GM12878 (cell line): ENCODE results near the gene SLC7A5. TPM values are rescaled to one million over a fixed set of nuclear protein-coding genes. Genes with fewer than 3 reads are reported as not detected.

Experiments
- ATAC-seq: fragments of 200-7000 bp; cut with Tn5 transposase; 3 replicates; pipeline ENCODE4 v1.9.1; 2020; ENCODE audit warnings: mild to moderate bottlenecking, moderate library complexity
- BruUV-seq: library from RNA; stranded (reverse); fragments of 400-500 nt; replicated peaks from 2 replicates; lab custom pipeline; 2021; lab: Mats Ljungman, UMichigan
- CTCF ChIA-PET: fragments of 300-600 bp; sonication (Branson Sonifier 250); formaldehyde crosslinking; extraction: SDS; loops from one replicate; lab custom pipeline; 2021; ENCODE audit warnings: inconsistent platforms; lab: Yijun Ruan, JAX
- POLR2A ChIA-PET: fragments of 350-600 bp; formaldehyde crosslinking; extraction: SDS; loops from one replicate; lab custom pipeline; 2021; ENCODE audit warnings: inconsistent platforms; lab: Charles Lee
- RAD21 ChIA-PET: fragments of 300-600 bp; sonication (Branson Sonifier 250); formaldehyde crosslinking; loops from one replicate; lab custom pipeline; 2023; ENCODE audit warnings: antibody characterized with exemption; ENCODE audit not compliant: unreplicated experiment; lab: Charles Lee
- SMC1A ChIA-PET: fragments of 300-600 bp; sonication (Branson Sonifier 250); formaldehyde crosslinking; loops from one replicate; lab custom pipeline; 2023; ENCODE audit not compliant: unreplicated experiment, uncharacterized antibody; lab: Charles Lee
- DNase-seq: peaks from one replicate; pipeline ENCODE4 v3.0.0-alpha.2; 2011; ENCODE audit warnings: low read depth, low spot score
- FAIRE-seq: peaks from 3 replicates; lab custom pipeline; 2011; peaks lifted over from hg19 to GRCh38; lab: Jason Lieb, UNC
- H2AFZ ChIP-seq: 2 replicates; pipeline ENCODE4 v1.6.0; 2011; ENCODE audit warnings: low read depth, low read length, control low read depth; ENCODE audit not compliant: control insufficient read depth
- H3K27ac ChIP-seq: 2 replicates; pipeline ENCODE4 v1.5.1; 2011; ENCODE audit warnings: control low read depth; ENCODE audit not compliant: control insufficient read depth, insufficient read depth
- H3K27me3 ChIP-seq, 2 experiments: replicated peaks in 1 of 2; 2 replicates each; pipeline versions ENCODE4 v1.6.0 to v1.6.1; 2011; ENCODE audit warnings: low read length in 1 of 2; ENCODE audit not compliant: control insufficient read depth in 2 of 2, insufficient read depth in 2 of 2
- H3K36me3 ChIP-seq, 2 experiments: 2 replicates each; pipeline ENCODE4 v1.5.1; 2011; ENCODE audit warnings: low read length in 1 of 2; ENCODE audit not compliant: control insufficient read depth in 2 of 2, insufficient read depth in 2 of 2
- H3K4me1 ChIP-seq: 2 replicates; pipeline ENCODE4 v1.6.1; 2011; ENCODE audit warnings: mild to moderate bottlenecking, low read length, moderate library complexity, mixed read lengths; ENCODE audit not compliant: control insufficient read depth, insufficient read depth
- H3K4me2 ChIP-seq: 2 replicates; pipeline ENCODE4 v1.6.0; 2011; ENCODE audit warnings: control low read depth; ENCODE audit not compliant: control insufficient read depth, insufficient read depth
- H3K4me3 ChIP-seq: fragments of 200-600 bp; sonication (generic); 2 replicates; pipeline ENCODE4 v1.5.1; 2016
- H3K79me2 ChIP-seq: 2 replicates; pipeline ENCODE4 v1.6.0; 2011; ENCODE audit warnings: low read length; ENCODE audit not compliant: control insufficient read depth, insufficient read depth
- H3K9ac ChIP-seq: 2 replicates; pipeline ENCODE4 v1.8.0; 2011; ENCODE audit warnings: low read length, control low read depth, mixed read lengths; ENCODE audit not compliant: control insufficient read depth, insufficient read depth
- H3K9me3 ChIP-seq: replicated peaks from 3 replicates; pipeline ENCODE4 v1.5.1; 2011; ENCODE audit warnings: mild to moderate bottlenecking, low read length; ENCODE audit not compliant: control insufficient read depth, insufficient read depth
- H4K20me1 ChIP-seq: 2 replicates; pipeline ENCODE4 v1.6.0; 2011; ENCODE audit not compliant: control insufficient read depth, insufficient read depth
- ETV6 ChIP-seq, 2 experiments: fragments of 450-650 bp in 1 of 2; IDR thresholded peaks in 1 of 2; conservative IDR thresholded peaks in 1 of 2; 2 replicates each; pipeline ENCODE4 v1.6.1; 2014; ENCODE audit warnings: antibody characterized with exemption in 1 of 2, borderline replicate concordance in 1 of 2, low read depth in 1 of 2, mild to moderate bottlenecking in 1 of 2, moderate library complexity in 1 of 2
- NFYB ChIP-seq: IDR thresholded peaks from 2 replicates; pipeline ENCODE4 v1.6.1; 2011; ENCODE audit warnings: low read depth, mild to moderate bottlenecking, low read length, improper control_type of control experiment, moderate library complexity; ENCODE audit not compliant: insufficient read depth
- PML ChIP-seq: IDR thresholded peaks from 2 replicates; pipeline ENCODE4 v1.6.1; 2012; ENCODE audit warnings: low read length, inconsistent platforms
- POLR2AphosphoS5 ChIP-seq: IDR thresholded peaks from 2 replicates; pipeline ENCODE4 v1.6.1; 2011; ENCODE audit warnings: mild to moderate bottlenecking, low read length, inconsistent platforms
- ZBED1 ChIP-seq: IDR thresholded peaks from 2 replicates; pipeline ENCODE4 v1.6.1; 2016; ENCODE audit warnings: borderline replicate concordance
- WGBS: methylation state at CpG from one replicate; pipeline ENCODE4 v1.1.6; 2016; ENCODE audit warnings: low lambda C conversion rate; ENCODE audit not compliant: insufficient replicate concordance, insufficient coverage; ENCODE audit errors: missing lambda C conversion rate; 5-methylcytosine and 5-hydroxymethylcytosine counted together
- in situ Hi-C: fragments of 300-500 bp; cut with MboI; formaldehyde crosslinking; loops from 9 replicates; pipeline ENCODE4 v1.14.3; 2018; ENCODE audit warnings: mixed read lengths
- intact Hi-C: fragments of 100-400 bp; cut with micrococcal nuclease; formaldehyde crosslinking; loops from one replicate; pipeline ENCODE4 v1.14.2; 2022; ENCODE audit not compliant: unreplicated experiment
- polyA plus RNA-seq, 11 experiments: library from polyadenylated mRNA; depleted of rRNA in 4 of 11; unstranded in 6 of 11; stranded (reverse) in 5 of 11; fragments of >200 nt; fragmentation: Nextera tagmentation in 4 of 11; fragmentation: Illumina TruSeq in 1 of 11; extraction: Ambion mirVana in 4 of 11; extraction: Trizol in 1 of 11; gene quantifications; 1 replicate in 1 of 11; 2 replicates in 10 of 11; pipeline versions ENCODE4 v1.2.1 to v1.2.3, GENCODE V29; 2011 to 2016; ENCODE audit warnings: inconsistent platforms in 2 of 11, missing spikeins in 2 of 11, low read depth in 1 of 11
- total RNA-seq, 4 experiments: library from RNA; depleted of rRNA in 3 of 4; stranded (reverse); fragments of >200 nt in 3 of 4; fragmentation: Illumina TruSeq in 1 of 4; extraction: Trizol in 1 of 4; gene quantifications; 2 replicates each; pipeline versions ENCODE4 v1.2.1 to v1.2.3, GENCODE V29; 2013 to 2021
- TF ChIP-seq, protein P1 (sequence below): fragments of 450-650 bp; IDR thresholded peaks from 2 replicates; pipeline ENCODE4 v1.6.1; 2017; ENCODE audit warnings: borderline replicate concordance
- TF ChIP-seq, protein P2 (sequence below): fragments of 450-650 bp; formaldehyde crosslinking; IDR thresholded peaks from 2 replicates; pipeline ENCODE4 v1.4.0; 2022; ENCODE audit warnings: mild to moderate bottlenecking, moderate library complexity

SLC7A5 gene
- total and polyA plus RNA-seq, 10 of the 15 experiments (the other 5 are each of a cell fraction or from before 2014, with no cell fraction given) = 2.3 to 101 (median 35.8) TPM

DNA sequence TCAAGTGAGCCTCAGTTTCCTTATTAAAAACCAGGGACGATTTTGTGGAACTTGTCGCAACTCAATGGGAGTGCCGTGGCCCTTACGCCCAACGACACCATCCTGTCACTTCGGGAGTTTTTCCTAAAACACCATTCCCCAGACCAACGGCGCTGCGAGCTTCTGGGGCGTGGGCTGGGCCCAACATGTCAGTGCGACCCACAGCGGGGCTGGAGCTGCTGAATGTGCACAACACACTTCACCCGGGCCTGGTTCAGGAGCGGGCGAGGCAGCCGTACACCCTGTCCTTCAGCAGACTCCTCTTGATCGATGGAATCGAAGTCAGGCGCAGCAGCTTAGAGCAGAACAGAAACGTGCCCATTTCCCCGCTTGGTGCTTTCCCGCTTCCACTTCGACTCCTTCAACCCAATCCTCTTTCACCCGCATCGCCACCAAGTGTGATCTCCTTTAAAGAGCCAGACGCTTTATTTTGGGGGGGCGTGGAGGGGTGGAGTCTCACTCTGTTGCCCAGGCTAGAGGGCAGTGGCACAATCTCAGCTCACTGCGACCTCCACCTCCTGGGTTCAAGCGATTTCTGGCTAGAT is 13.2 kb upstream of the SLC7A5 start:
- no TSS peak for BruUV-seq
- DNase-seq (no peak), FAIRE-seq (no peak), ATAC-seq (no peak)
- Histone ChIP-seq H3K27ac (no peak overlapping the region), H3K4me3 (no peak overlapping the region), H3K4me1 (no peaks in the 10 kb centered on the region), H3K4me2 (no peak overlapping the region), H2AFZ (no peak overlapping the region), H3K36me3 (no peaks in the 10 kb centered on the region), H3K9ac (no peak overlapping the region), H3K27me3 (no peaks in the 10 kb centered on the region; a peak in 1 of 4 replicates), H4K20me1 (no peaks in the 10 kb centered on the region), H3K9me3 (no peaks in the 10 kb centered on the region; the same call in 2 of the 3 replicates), H3K79me2 (no peaks in the 10 kb centered on the region)
- ChIA-PET CTCF (interaction anchor here (1.3 kb wide), 1 partner anchor 104 kb away, joined by 4 read pairs; no protein-coding TSS in a partner anchor), RAD21 (no interaction called here), POLR2A (no interaction called here), SMC1A (no interaction called here)
- WGBS = 75% methylated on average over 29 of the region's 29 CpGs
- intact Hi-C loops (no loop called here), in situ Hi-C loops (no loop called here)
- TF ChIP-seq NFYB (no peak), ETV6 (conservative IDR thresholded peaks at IDR 0.05 in 1 of 2, IDR thresholded peaks at IDR 0.05 in 1 of 2; ENCODE audit: borderline replicate concordance in 1 of 2, low read depth in 1 of 2) (no peak), ZBED1 (no peak), POLR2AphosphoS5 (no peak), PML (no peak)
- TF ChIP-seq, protein P1, sequence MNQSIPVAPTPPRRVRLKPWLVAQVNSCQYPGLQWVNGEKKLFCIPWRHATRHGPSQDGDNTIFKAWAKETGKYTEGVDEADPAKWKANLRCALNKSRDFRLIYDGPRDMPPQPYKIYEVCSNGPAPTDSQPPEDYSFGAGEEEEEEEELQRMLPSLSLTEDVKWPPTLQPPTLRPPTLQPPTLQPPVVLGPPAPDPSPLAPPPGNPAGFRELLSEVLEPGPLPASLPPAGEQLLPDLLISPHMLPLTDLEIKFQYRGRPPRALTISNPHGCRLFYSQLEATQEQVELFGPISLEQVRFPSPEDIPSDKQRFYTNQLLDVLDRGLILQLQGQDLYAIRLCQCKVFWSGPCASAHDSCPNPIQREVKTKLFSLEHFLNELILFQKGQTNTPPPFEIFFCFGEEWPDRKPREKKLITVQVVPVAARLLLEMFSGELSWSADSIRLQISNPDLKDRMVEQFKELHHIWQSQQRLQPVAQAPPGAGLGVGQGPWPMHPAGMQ = no peak
- TF ChIP-seq, protein P2, sequence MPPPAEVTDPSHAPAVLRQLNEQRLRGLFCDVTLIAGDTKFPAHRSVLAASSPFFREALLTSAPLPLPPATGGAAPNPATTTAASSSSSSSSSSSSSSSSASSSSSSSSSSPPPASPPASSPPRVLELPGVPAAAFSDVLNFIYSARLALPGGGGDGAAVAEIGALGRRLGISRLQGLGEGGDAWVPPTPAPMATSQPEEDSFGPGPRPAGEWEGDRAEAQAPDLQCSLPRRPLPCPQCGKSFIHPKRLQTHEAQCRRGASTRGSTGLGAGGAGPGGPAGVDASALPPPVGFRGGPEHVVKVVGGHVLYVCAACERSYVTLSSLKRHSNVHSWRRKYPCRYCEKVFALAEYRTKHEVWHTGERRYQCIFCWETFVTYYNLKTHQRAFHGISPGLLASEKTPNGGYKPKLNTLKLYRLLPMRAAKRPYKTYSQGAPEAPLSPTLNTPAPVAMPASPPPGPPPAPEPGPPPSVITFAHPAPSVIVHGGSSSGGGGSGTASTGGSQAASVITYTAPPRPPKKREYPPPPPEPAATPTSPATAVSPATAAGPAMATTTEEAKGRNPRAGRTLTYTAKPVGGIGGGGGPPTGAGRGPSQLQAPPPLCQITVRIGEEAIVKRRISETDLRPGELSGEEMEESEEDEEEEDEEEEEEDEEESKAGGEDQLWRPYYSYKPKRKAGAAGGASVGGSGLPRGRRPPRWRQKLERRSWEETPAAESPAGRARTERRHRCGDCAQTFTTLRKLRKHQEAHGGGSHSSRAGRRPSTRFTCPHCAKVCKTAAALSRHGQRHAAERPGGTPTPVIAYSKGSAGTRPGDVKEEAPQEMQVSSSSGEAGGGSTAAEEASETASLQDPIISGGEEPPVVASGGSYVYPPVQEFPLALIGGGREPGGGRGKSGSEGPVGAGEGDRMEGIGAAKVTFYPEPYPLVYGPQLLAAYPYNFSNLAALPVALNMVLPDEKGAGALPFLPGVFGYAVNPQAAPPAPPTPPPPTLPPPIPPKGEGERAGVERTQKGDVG = no peak
